GM13976 (cell line): ENCODE data around the gene RAB40C.

ENCODE experiments used
- DNase-seq: peaks from one replicate; pipeline ENCODE4 v3.0.0; 2012; ENCODE audit warnings: low spot score
- in situ Hi-C: fragments of 300-500 bp; cut with MboI; formaldehyde crosslinking; loops from one replicate; pipeline ENCODE4 v1.12.0; 2022; ENCODE audit warnings: low sequenced_read_pairs, mixed read lengths, inconsistent platforms; ENCODE audit not compliant: unreplicated experiment
- TF ChIP-seq, protein P1 (sequence below): IDR thresholded peaks from 2 replicates; pipeline ENCODE4 v1.5.1; 2012; ENCODE audit warnings: borderline replicate concordance, mild to moderate bottlenecking; ENCODE audit not compliant: insufficient read depth; ENCODE audit errors: extremely low read depth, missing control alignments, control extremely low read depth

RAB40C gene

GRCh38 chr16:616733-617586 lies 27.1 kb downstream of the RAB40C start:
- in situ Hi-C loops = no loop called here
- no peak for DNase-seq
- TF ChIP-seq, protein P1, sequence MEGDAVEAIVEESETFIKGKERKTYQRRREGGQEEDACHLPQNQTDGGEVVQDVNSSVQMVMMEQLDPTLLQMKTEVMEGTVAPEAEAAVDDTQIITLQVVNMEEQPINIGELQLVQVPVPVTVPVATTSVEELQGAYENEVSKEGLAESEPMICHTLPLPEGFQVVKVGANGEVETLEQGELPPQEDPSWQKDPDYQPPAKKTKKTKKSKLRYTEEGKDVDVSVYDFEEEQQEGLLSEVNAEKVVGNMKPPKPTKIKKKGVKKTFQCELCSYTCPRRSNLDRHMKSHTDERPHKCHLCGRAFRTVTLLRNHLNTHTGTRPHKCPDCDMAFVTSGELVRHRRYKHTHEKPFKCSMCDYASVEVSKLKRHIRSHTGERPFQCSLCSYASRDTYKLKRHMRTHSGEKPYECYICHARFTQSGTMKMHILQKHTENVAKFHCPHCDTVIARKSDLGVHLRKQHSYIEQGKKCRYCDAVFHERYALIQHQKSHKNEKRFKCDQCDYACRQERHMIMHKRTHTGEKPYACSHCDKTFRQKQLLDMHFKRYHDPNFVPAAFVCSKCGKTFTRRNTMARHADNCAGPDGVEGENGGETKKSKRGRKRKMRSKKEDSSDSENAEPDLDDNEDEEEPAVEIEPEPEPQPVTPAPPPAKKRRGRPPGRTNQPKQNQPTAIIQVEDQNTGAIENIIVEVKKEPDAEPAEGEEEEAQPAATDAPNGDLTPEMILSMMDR = no peak

DNA sequence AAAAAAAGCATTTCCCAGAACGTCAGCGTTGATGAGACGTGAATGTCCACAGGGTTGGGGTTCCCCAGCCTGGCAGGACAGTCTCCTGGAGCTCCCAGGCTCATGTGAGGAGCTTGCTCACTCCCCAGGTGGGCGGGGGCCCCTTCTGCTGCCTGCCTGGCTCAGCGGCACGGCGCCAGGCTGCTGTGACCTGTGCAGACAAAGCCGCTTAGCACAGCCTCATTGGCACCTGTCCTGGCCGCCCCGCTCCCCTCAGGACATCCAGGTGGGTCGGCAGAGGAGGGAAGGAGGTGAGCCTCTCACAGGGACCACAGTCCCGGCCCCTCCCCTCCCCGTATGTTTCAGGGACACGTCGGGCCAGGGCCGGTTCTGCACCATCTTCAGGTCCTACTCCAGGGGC lies 28.0 kb downstream of the RAB40C start:
- in situ Hi-C loops = no loop called here
- TF ChIP-seq, protein P1 = no peak
- DNase-seq = no peak

- in situ Hi-C loops = no loop called here
- DNase-seq = no peak
- TF ChIP-seq, protein P1 = no peak
These were observed 29.7 kb downstream of the RAB40C start for GRCh38 chr16:619476-620100.

DNA sequence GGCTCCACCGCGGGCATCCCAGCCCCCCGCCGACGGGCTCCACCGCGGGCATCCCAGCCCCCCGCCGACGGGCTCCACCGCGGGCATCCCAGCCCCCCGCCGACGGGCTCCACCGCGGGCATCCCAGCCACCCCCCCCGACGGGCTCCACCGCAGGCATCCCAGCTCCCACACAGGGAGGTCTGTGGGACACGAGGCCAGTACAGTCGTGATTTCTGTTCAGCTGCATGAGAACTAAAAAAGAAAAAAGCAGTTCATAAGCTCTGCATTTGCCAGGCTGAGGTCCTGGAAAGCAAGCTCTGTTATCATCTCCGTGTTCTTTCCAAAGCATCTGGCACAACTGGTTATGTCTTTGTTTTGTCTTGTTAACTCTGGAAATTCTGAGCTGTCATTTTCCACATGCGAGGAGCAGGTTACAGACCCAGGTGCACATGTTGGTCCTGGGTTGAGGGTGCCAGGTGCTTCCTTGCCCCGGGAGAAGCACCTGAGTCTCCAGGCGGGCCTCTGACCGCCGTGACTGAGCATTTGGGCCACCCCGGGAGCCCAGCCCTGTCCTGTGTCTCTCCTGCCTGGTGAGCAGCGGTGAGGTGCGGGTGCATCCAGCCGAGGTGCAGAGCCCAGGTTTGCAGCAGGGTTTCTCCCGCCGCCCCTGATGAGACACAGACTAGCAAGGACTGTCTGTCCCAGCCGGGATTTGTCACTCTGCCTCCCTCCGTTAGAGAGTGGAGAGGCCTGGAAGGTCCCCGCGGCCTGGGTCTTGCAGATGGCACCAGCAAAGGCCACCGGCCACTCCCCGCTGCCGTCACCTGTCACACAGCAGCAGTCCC lies 31.0 kb downstream of the RAB40C start:
- in situ Hi-C loops = no loop called here
- TF ChIP-seq, protein P1 = no peak
- no peak for DNase-seq

DNA sequence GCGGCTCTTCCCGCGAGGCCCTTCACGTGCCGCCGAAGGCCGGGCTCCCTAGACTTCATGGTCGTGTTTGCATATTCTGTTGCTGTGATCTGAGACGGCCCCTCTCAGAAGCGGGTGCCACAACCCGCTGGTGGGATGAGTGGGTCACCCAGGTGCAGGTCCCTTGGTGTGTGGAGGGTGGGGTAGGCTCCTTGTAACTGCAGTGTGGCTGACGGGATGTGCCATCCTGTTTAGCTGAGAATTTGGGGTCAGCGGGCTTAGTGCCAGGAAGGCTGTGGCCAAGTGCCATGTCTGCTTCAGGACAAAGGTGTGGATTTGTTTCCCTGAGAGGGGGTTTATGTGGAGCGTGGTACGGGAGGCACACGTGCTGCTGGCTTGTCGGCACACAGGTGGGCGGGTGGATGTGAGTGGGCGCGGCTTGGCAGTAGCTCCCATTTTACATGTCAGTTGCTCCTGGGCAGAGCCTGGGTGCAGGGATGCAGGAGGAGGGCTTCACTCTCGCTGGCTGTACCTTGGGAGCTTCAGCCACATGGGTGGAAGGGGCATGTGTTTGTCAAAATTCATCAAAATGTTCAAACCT lies 31.8 kb downstream of the RAB40C start:
- TF ChIP-seq, protein P1 = no peak
- no peak for DNase-seq
- in situ Hi-C loops = no loop called here

GRCh38 chr16:622920-623280 lies 33.0 kb downstream of the RAB40C start:
- in situ Hi-C loops = no loop called here
- TF ChIP-seq, protein P1 = no peak
- DNase-seq = no peak
